Measurements from ENCODE around the gene CRYGD. TPM values are rescaled to one million over a fixed set of nuclear protein-coding genes. Genes with fewer than 3 reads are reported as not detected.

The CRYGD gene
- total RNA-seq, 2 experiments from 2014 or later: not detected

Other genes with a start within 250 kb of the CRYGD start
- gene PLEKHM3, start 99.0 kb downstream of the CRYGD start, total RNA-seq: 1 to 10 TPM; 4.5 to 5.5 TPM
- gene CRYGC, start 5.3 kb upstream of the CRYGD start, total RNA-seq: not detected
- gene CRYGB, start 21.6 kb upstream of the CRYGD start, total RNA-seq: not detected
- gene CRYGA, start 39.1 kb upstream of the CRYGD start, total RNA-seq: not detected
- gene C2orf80, start 65.5 kb upstream of the CRYGD start, total RNA-seq: not detected
- 10 to 100 TPM; 30.9 to 32.9 TPM for gene IDH1, start 130.5 kb upstream of the CRYGD start, total RNA-seq
- 10 to 100 TPM; 22.4 to 23.7 TPM for gene PIKFYVE, start 141.7 kb upstream of the CRYGD start, total RNA-seq